Subcutaneous abdominal adipose tissue (tissue), 5 donors: Measurements from ENCODE around the gene TCF20.

ENCODE experiments used
- H3K27ac ChIP-seq: one replicate; pipeline ENCODE4 v1.7.0; 2013; ENCODE audit warnings: low read depth, mild to moderate bottlenecking, inconsistent platforms, low read length, moderate library complexity
- H3K27me3 ChIP-seq, 5 donors: one replicate each; pipeline ENCODE4 v1.7.0; 2013; ENCODE audit warnings: low read length in 5 of 5, inconsistent platforms in 1 of 5; ENCODE audit not compliant: control insufficient read depth in 5 of 5, insufficient read depth in 4 of 5
- H3K36me3 ChIP-seq, 5 donors: one replicate each; pipeline ENCODE4 v1.7.0; 2013; ENCODE audit warnings: low read length in 5 of 5; ENCODE audit not compliant: control insufficient read depth in 5 of 5, insufficient read depth in 5 of 5
- H3K4me1 ChIP-seq, 5 donors: one replicate each; pipeline ENCODE4 v1.7.0; 2013; ENCODE audit warnings: low read length in 5 of 5, mild to moderate bottlenecking in 3 of 5, moderate library complexity in 1 of 5; ENCODE audit not compliant: control insufficient read depth in 5 of 5, insufficient read depth in 5 of 5
- H3K4me3 ChIP-seq, 5 donors: one replicate each; pipeline ENCODE4 v1.7.0; 2013; ENCODE audit warnings: low read length in 5 of 5, low read depth in 1 of 5
- H3K9ac ChIP-seq, 5 donors: one replicate each; pipeline ENCODE4 v1.7.0; 2013; ENCODE audit warnings: low read length in 5 of 5, mild to moderate bottlenecking in 4 of 5, moderate library complexity in 3 of 5
- H3K9me3 ChIP-seq, 5 donors: one replicate each; pipeline ENCODE4 v1.7.0; 2013; ENCODE audit warnings: low read length in 5 of 5; ENCODE audit not compliant: control insufficient read depth in 5 of 5
- donor health status: healthy.
- donor health status: healthy.
- donor health status: healthy.
- donor health status: healthy.
- donor health status: healthy.

The TCF20 gene

GRCh38 chr22:42282252-42282942 is 11.9 kb upstream of the TCF20 start:
- no peaks in the 10 kb centered on the region for H3K36me3 ChIP-seq
- H3K4me3 ChIP-seq, result no peak overlapping the region
- no peaks in the 10 kb centered on the region for H3K9me3 ChIP-seq
- peaks cover 23 to 63% (median 36%) of the 10 kb centered on the region in 5 donors for H3K27me3 ChIP-seq
- no peak overlapping the region for H3K27ac ChIP-seq
- H3K4me1 ChIP-seq, result peaks cover 0 to 23% (median 13%) of the 10 kb centered on the region in 5 donors
- no peak overlapping the region for H3K9ac ChIP-seq

GRCh38 chr22:42281706-42282251 is 11.3 kb upstream of the TCF20 start:
- no peak overlapping the region for H3K27ac ChIP-seq
- H3K36me3 ChIP-seq, result no peaks in the 10 kb centered on the region
- H3K9me3 ChIP-seq, result no peaks in the 10 kb centered on the region
- no peak overlapping the region for H3K4me3 ChIP-seq
- peaks cover 0 to 23% (median 13%) of the 10 kb centered on the region in 5 donors for H3K4me1 ChIP-seq
- peaks cover 23 to 63% (median 36%) of the 10 kb centered on the region in 5 donors for H3K27me3 ChIP-seq
- no peak overlapping the region for H3K9ac ChIP-seq

- Histone ChIP-seq H3K27ac (no peak overlapping the region), H3K27me3 (peaks cover 23 to 63% (median 36%) of the 10 kb centered on the region in 5 donors), H3K4me1 (peaks cover 0 to 23% (median 13%) of the 10 kb centered on the region in 5 donors), H3K9ac (no peak overlapping the region), H3K4me3 (no peak overlapping the region), H3K36me3 (no peaks in the 10 kb centered on the region), H3K9me3 (no peaks in the 10 kb centered on the region)
Measured at GRCh38 chr22:42281284-42281683, 10.8 kb upstream of the TCF20 start.

GRCh38 chr22:42280836-42281235 is 10.4 kb upstream of the TCF20 start:
- Histone ChIP-seq H3K9me3 (no peaks in the 10 kb centered on the region), H3K9ac (no peak overlapping the region), H3K36me3 (no peaks in the 10 kb centered on the region), H3K4me1 (peaks cover 0 to 21% (median 13%) of the 10 kb centered on the region in 5 donors), H3K27ac (no peak overlapping the region), H3K4me3 (no peak overlapping the region), H3K27me3 (peaks cover 23 to 61% (median 36%) of the 10 kb centered on the region in 5 donors)

- Histone ChIP-seq H3K4me1 (peaks cover 0 to 19% (median 13%) of the 10 kb centered on the region in 5 donors), H3K27ac (no peak overlapping the region), H3K27me3 (peaks cover 20 to 59% (median 33%) of the 10 kb centered on the region in 5 donors)
Measured at GRCh38 chr22:42280140-42280539, 9.7 kb upstream of the TCF20 start.

GRCh38 chr22:42279425-42280020 is 9.1 kb upstream of the TCF20 start:
- no peaks in the 10 kb centered on the region for H3K9me3 ChIP-seq
- peaks cover 15 to 53% (median 27%) of the 10 kb centered on the region in 5 donors for H3K27me3 ChIP-seq
- no peak overlapping the region for H3K9ac ChIP-seq
- no peak overlapping the region for H3K27ac ChIP-seq
- H3K4me1 ChIP-seq, result peaks cover 0 to 19% (median 13%) of the 10 kb centered on the region in 5 donors
- no peaks in the 10 kb centered on the region for H3K36me3 ChIP-seq
- no peak overlapping the region for H3K4me3 ChIP-seq

More at GRCh38 chr22:42280140-42280539, 9.7 kb upstream of the TCF20 start:
- Histone ChIP-seq H3K9ac (no peak overlapping the region), H3K36me3 (no peaks in the 10 kb centered on the region), H3K9me3 (no peaks in the 10 kb centered on the region), H3K4me3 (no peak overlapping the region)

GRCh38 chr22:42277988-42278776 is 7.7 kb upstream of the TCF20 start:
- peaks cover 0 to 13% (median 7%) of the 10 kb centered on the region in 5 donors for H3K4me1 ChIP-seq
- peaks cover 5 to 42% (median 18%) of the 10 kb centered on the region in 5 donors for H3K27me3 ChIP-seq
- no peak overlapping the region for H3K27ac ChIP-seq
- H3K9me3 ChIP-seq, result no peaks in the 10 kb centered on the region
- H3K4me3 ChIP-seq, result no peak overlapping the region
- no peak overlapping the region for H3K9ac ChIP-seq
- no peaks in the 10 kb centered on the region for H3K36me3 ChIP-seq

GRCh38 chr22:42277232-42277753 is 6.8 kb upstream of the TCF20 start:
- Histone ChIP-seq H3K36me3 (no peaks in the 10 kb centered on the region), H3K4me1 (peaks cover 0 to 4% (median 0%) of the 10 kb centered on the region in 5 donors), H3K27me3 (peaks cover 5 to 33% (median 14%) of the 10 kb centered on the region in 5 donors), H3K9ac (no peak overlapping the region), H3K4me3 (no peak overlapping the region), H3K9me3 (no peaks in the 10 kb centered on the region), H3K27ac (no peak overlapping the region)

GRCh38 chr22:42275970-42276369 is 5.5 kb upstream of the TCF20 start:
- Histone ChIP-seq H3K9ac (no peak overlapping the region), H3K4me1 (peaks cover 0 to 12% (median 3%) of the 10 kb centered on the region in 5 donors), H3K9me3 (no peaks in the 10 kb centered on the region), H3K27ac (no peak overlapping the region), H3K36me3 (no peaks in the 10 kb centered on the region), H3K27me3 (peaks cover 0 to 20% (median 9%) of the 10 kb centered on the region in 5 donors), H3K4me3 (no peak overlapping the region)
